HG02610 (cell line): ENCODE data around the gene EHD4.

Experiments used
- ATAC-seq: cut with Tn5 transposase; IDR thresholded peaks from one replicate; pipeline ENCODE4 v1.9.1; 2021; ENCODE audit warnings: mild to moderate bottlenecking, moderate library complexity; ENCODE audit not compliant: unreplicated experiment

EHD4 gene

GRCh38 chr15:41972253-41973242 lies at the start of gene EHD4:
TSS of gene EHD4 (minus strand) at chr15:41972557. CDS start at chr15:41972494, 63 bp downstream.
- ATAC-seq, result peak; percentile 74

- no peak for ATAC-seq
Observed at GRCh38 chr15:42021593-42021992, 49.2 kb upstream of the EHD4 start.

- no peak for ATAC-seq
Observed at GRCh38 chr15:42020713-42021273, 48.4 kb upstream of the EHD4 start, which contains the start of gene PLA2G4E. TSS of gene PLA2G4E (minus strand) at chr15:42021042. CDS start at chr15:42021030, 12 bp downstream.

- no peak for ATAC-seq
Observed at GRCh38 chr15:42018306-42019224, 46.2 kb upstream of the EHD4 start.

GRCh38 chr15:42016971-42017370 lies 44.6 kb upstream of the EHD4 start:
- no peak for ATAC-seq

GRCh38 chr15:42014406-42014805 lies 42.0 kb upstream of the EHD4 start:
- no peak for ATAC-seq

- ATAC-seq, result no peak
Observed at GRCh38 chr15:42012928-42013482, 40.6 kb upstream of the EHD4 start.

- ATAC-seq, result no peak
Observed at GRCh38 chr15:42012241-42012640, 39.9 kb upstream of the EHD4 start.

- ATAC-seq, result no peak
Observed at GRCh38 chr15:42011074-42011473, 38.7 kb upstream of the EHD4 start.

GRCh38 chr15:42010434-42010833 lies 38.1 kb upstream of the EHD4 start:
- peak; percentile 66 for ATAC-seq

GRCh38 chr15:42009474-42009873 lies 37.1 kb upstream of the EHD4 start:
- ATAC-seq, result no peak

GRCh38 chr15:42009022-42009421 lies 36.7 kb upstream of the EHD4 start:
- ATAC-seq, result no peak

- ATAC-seq, result no peak
Observed at GRCh38 chr15:42007386-42007785, 35.0 kb upstream of the EHD4 start.

GRCh38 chr15:42002333-42002732 lies 30.0 kb upstream of the EHD4 start:
- no peak for ATAC-seq

GRCh38 chr15:42001236-42001635 lies 28.9 kb upstream of the EHD4 start:
- no peak for ATAC-seq

GRCh38 chr15:41999290-42000285 lies 27.2 kb upstream of the EHD4 start:
- ATAC-seq, result no peak

- no peak for ATAC-seq
Observed at GRCh38 chr15:41997845-41998244, 25.5 kb upstream of the EHD4 start.

- no peak for ATAC-seq
Observed at GRCh38 chr15:41996921-41997592, 24.7 kb upstream of the EHD4 start.

- ATAC-seq, result no peak
Observed at GRCh38 chr15:41996376-41996775, 24.0 kb upstream of the EHD4 start.
